A673 (cell line): ENCODE results near the gene PADI1. TPM values are rescaled to one million over a fixed set of nuclear protein-coding genes. Genes with fewer than 3 reads are reported as not detected.

Source experiments
- BruUV-seq: library from RNA; stranded (reverse); fragments of 400-500 nt; replicated peaks from 2 replicates; lab custom pipeline; 2021; lab: Mats Ljungman, UMichigan
- CTCF ChIA-PET: fragments of 300-600 bp; sonication (Branson Sonifier 250); formaldehyde crosslinking; loops from one replicate; lab custom pipeline; 2022; ENCODE audit warnings: antibody characterized with exemption; lab: Charles Lee
- POLR2A ChIA-PET: fragments of 300-600 bp; sonication (Branson Sonifier 250); formaldehyde crosslinking; loops from one replicate; lab custom pipeline; 2022; ENCODE audit warnings: antibody characterized with exemption; ENCODE audit not compliant: low non-redundant PET; lab: Charles Lee
- DNase-seq: peaks from one replicate; pipeline ENCODE4 v3.0.0-alpha.2; 2015; ENCODE audit warnings: low spot score
- H3K27ac ChIP-seq: fragments of 200-600 bp; sonication (generic); 2 replicates; pipeline ENCODE4 v1.5.1; 2016; ENCODE audit warnings: mixed run types, low read depth, mild to moderate bottlenecking, mixed read lengths, antibody characterized with exemption, low read length; ENCODE audit not compliant: poor library complexity, severe bottlenecking
- H3K27me3 ChIP-seq: fragments of 200-600 bp; sonication (generic); replicated peaks from 2 replicates; pipeline ENCODE4 v1.6.1; 2017; ENCODE audit warnings: mixed run types, low read depth, mild to moderate bottlenecking, mixed read lengths, antibody characterized with exemption, low read length; ENCODE audit not compliant: insufficient read depth, poor library complexity
- H3K36me3 ChIP-seq: fragments of 200-600 bp; sonication (generic); 2 replicates; pipeline ENCODE4 v1.6.1; 2016; ENCODE audit warnings: mixed run types, mild to moderate bottlenecking, mixed read lengths, antibody characterized with exemption, low read length; ENCODE audit not compliant: insufficient read depth, poor library complexity, severe bottlenecking
- H3K4me1 ChIP-seq: fragments of 200-600 bp; sonication (generic); 2 replicates; pipeline ENCODE4 v1.6.1; 2017; ENCODE audit warnings: mixed run types, mild to moderate bottlenecking, mixed read lengths, antibody characterized with exemption, low read length; ENCODE audit not compliant: insufficient read depth, poor library complexity, severe bottlenecking
- H3K4me3 ChIP-seq: fragments of 200-600 bp; sonication (generic); 2 replicates; pipeline ENCODE4 v1.5.1; 2016; ENCODE audit warnings: low read depth, mixed run types, mild to moderate bottlenecking, mixed read lengths, low read length; ENCODE audit not compliant: poor library complexity, severe bottlenecking
- H3K9me3 ChIP-seq: fragments of 200-600 bp; sonication (generic); 2 replicates; pipeline ENCODE4 v1.6.1; 2016; ENCODE audit warnings: mixed run types, low read depth, mild to moderate bottlenecking, mixed read lengths, antibody characterized with exemption, low read length; ENCODE audit not compliant: poor library complexity, severe bottlenecking
- EZH2 ChIP-seq: fragments of 200-600 bp; sonication (generic); IDR thresholded peaks from 2 replicates; pipeline ENCODE4 v1.6.1; 2017; ENCODE audit warnings: borderline replicate concordance, low read depth, mild to moderate bottlenecking, mixed read lengths, antibody characterized with exemption, low read length; ENCODE audit not compliant: poor library complexity, severe bottlenecking
- intact Hi-C: fragments of 100-400 bp; cut with micrococcal nuclease; formaldehyde crosslinking; loops from one replicate; pipeline ENCODE4 v1.10.0; 2022; ENCODE audit not compliant: unreplicated experiment
- total RNA-seq: library from RNA; stranded (reverse); gene quantifications from 2 replicates; pipeline ENCODE4 v1.2.3, GENCODE V29; 2021
- TF ChIP-seq, protein P1 (sequence below): fragments of 300-800, 200-600 bp; sonication (generic); conservative IDR thresholded peaks from 2 replicates; pipeline ENCODE4 v1.5.1; 2017; ENCODE audit warnings: low read depth, mild to moderate bottlenecking, antibody characterized with exemption, low read length, moderate library complexity, mixed read lengths

PADI1 gene
- total RNA-seq, 1 experiment from 2014 or later: 0.56 TPM

DNA sequence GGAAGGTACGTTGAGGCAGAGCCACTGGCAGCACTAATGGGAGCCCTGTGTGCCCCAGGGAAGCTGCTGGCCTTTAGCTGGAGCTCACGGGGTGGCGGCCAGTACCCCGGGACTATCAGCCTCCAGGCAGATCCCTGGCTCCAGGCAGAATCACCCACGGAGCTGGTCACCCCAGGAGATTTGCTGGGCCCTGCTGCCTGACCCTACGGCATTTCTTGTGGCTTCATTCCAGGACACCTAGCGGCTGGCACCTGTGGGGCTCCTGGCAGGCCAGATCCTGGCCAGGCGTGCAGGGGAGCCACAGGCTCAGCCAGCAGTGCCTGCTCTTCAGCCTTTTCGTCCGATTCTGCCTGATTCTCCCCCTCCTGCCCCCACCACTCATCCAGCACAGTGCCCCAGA, 7.1 kb downstream of the PADI1 start:
- no peaks in the 10 kb centered on the region for H3K27me3 ChIP-seq
- intact Hi-C loops: no loop called here
- ChIA-PET CTCF (no interaction called here), POLR2A (no interaction called here)
- peaks cover 49% of the 10 kb centered on the region for H3K4me1 ChIP-seq
- H3K27ac ChIP-seq: peak overlapping the region; percentile 83
- no peak for TF ChIP-seq EZH2
- TF ChIP-seq, protein P1, sequence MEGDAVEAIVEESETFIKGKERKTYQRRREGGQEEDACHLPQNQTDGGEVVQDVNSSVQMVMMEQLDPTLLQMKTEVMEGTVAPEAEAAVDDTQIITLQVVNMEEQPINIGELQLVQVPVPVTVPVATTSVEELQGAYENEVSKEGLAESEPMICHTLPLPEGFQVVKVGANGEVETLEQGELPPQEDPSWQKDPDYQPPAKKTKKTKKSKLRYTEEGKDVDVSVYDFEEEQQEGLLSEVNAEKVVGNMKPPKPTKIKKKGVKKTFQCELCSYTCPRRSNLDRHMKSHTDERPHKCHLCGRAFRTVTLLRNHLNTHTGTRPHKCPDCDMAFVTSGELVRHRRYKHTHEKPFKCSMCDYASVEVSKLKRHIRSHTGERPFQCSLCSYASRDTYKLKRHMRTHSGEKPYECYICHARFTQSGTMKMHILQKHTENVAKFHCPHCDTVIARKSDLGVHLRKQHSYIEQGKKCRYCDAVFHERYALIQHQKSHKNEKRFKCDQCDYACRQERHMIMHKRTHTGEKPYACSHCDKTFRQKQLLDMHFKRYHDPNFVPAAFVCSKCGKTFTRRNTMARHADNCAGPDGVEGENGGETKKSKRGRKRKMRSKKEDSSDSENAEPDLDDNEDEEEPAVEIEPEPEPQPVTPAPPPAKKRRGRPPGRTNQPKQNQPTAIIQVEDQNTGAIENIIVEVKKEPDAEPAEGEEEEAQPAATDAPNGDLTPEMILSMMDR: no peak
- BruUV-seq: no TSS peak
- no peaks in the 10 kb centered on the region for H3K36me3 ChIP-seq
- no peaks in the 10 kb centered on the region for H3K9me3 ChIP-seq
- H3K4me3 ChIP-seq: no peak overlapping the region
- DNase-seq: no peak

DNA sequence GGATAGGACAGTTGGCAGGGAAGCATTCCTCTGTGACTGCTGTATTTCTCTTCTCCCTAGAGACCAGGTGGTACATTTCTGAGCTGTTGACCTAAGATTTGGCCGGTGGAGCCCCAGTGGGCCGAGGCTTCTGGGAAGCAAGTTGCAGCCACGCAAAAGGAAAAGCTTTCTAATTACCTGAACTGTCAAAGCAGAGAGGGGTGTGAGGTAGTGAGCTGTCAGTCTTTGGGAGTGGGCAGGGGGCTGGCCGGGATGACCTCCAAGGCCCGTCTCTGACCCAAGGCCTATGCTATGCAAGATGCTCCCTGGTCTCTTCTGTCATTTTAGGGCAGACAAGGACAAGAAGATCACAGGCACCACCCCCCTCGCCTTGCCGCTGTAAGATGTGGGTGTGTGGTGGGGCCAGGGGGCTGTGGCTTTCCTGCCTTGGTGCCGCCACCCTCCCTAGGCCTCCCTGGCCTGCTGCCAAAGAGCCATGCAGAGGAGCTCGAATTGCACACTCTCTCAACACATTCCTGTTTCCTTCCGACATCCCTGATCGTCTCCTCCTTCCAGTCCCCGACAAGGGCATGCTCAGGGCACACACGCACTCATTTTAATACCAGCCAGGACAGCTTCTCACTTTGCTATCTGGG, 7.7 kb downstream of the PADI1 start:
- peak; percentile 91 for DNase-seq
- Histone ChIP-seq H3K36me3 (no peaks in the 10 kb centered on the region), H3K4me1 (peaks cover 43% of the 10 kb centered on the region), H3K4me3 (no peak overlapping the region), H3K27ac (peak overlapping the region; percentile 83), H3K9me3 (no peaks in the 10 kb centered on the region), H3K27me3 (no peaks in the 10 kb centered on the region)
- intact Hi-C loops: no loop called here
- ChIA-PET POLR2A (no interaction called here), CTCF (no interaction called here)
- BruUV-seq: no TSS peak
- TF ChIP-seq EZH2: no peak
- TF ChIP-seq, protein P1: no peak

DNA sequence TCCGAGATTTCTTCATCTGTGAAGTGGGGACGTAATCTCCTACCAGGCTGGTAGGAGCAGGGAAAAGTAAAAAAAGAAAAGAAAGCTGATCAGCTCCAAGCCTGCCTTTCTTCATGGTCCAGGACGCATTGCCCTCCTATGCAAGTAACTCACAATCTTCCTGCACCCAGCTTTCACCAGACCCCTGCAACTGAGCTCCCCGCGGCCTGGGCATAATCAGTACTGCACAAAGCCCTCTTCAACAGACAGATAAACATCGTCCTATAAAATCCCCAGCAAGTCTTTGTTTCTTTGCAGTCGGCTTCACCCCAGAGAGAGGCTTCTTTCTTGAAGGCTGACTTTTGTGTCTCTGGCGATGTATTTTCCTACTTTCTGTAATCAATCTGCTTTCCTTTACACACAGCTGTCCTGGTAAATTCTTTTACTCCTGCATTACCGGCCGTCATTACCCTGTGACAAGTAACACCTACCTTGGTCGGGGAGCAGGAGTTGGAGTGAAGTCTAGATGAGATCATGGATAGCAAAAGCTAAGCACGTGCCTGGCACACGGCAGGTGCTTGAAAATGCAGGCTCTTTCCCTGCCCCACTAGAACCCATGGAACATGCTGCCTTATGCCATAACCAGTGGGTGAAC, 8.3 kb downstream of the PADI1 start:
- Histone ChIP-seq H3K4me1 (peaks cover 36% of the 10 kb centered on the region), H3K36me3 (no peaks in the 10 kb centered on the region), H3K27ac (peak overlapping the region; percentile 83), H3K9me3 (no peaks in the 10 kb centered on the region), H3K27me3 (no peaks in the 10 kb centered on the region), H3K4me3 (no peak overlapping the region)
- CTCF ChIA-PET: no interaction called here
- intact Hi-C loops: no loop called here
- DNase-seq: peak; percentile 35
- POLR2A ChIA-PET: no interaction called here
- TF ChIP-seq EZH2: no peak
- TF ChIP-seq, protein P1: no peak
- BruUV-seq: no TSS peak
